Vagina (tissue), 2 donors: ENCODE results near the gene HMGXB3.

ENCODE experiments used
- POLR2A ChIP-seq, 2 donors: fragments of 450-650 bp; IDR thresholded peaks; one replicate each; pipeline ENCODE4 v1.6.1; 2017; ENCODE audit warnings: antibody characterized with exemption in 2 of 2, mild to moderate bottlenecking in 2 of 2, moderate library complexity in 2 of 2
- POLR2AphosphoS5 ChIP-seq, 2 donors: sonication (generic); formaldehyde crosslinking; IDR thresholded peaks; one replicate each; pipeline ENCODE4 v1.9.0; 2017; ENCODE audit warnings: antibody characterized with exemption in 2 of 2, mild to moderate bottlenecking in 2 of 2, low read depth in 1 of 2; ENCODE audit not compliant: insufficient read depth in 1 of 2
- TF ChIP-seq, protein P1 (sequence below), 3 experiments: fragments of 450-650 bp in 2 of 3; fragments of 200-600 bp in 1 of 3; sonication (generic) in 1 of 3; IDR thresholded peaks; one replicate each; pipeline ENCODE4 v1.5.1; 2017 to 2019; ENCODE audit warnings: antibody characterized with exemption in 3 of 3, mild to moderate bottlenecking in 2 of 3, moderate library complexity in 2 of 3

DNA sequence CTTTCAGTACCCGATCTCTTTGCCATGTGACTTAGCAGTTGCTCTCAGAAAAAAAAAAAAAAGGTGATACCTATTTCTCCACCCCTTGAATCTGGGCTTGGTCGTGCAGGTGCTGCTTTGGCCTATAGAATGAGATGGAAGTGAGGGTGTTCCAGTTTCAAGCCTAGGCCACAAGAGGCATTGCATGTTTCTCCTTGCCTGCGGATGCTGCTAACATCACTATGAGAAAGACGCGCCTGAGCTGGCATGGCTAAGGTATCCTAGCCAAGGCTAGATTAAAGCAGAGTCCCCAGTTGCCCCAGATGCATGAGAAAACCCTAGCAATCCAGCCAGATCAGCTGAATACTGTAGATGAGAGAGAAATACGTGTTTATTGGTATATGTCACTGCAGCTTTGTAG, 100.5 kb downstream of the HMGXB3 start:
- TF ChIP-seq, protein P1, sequence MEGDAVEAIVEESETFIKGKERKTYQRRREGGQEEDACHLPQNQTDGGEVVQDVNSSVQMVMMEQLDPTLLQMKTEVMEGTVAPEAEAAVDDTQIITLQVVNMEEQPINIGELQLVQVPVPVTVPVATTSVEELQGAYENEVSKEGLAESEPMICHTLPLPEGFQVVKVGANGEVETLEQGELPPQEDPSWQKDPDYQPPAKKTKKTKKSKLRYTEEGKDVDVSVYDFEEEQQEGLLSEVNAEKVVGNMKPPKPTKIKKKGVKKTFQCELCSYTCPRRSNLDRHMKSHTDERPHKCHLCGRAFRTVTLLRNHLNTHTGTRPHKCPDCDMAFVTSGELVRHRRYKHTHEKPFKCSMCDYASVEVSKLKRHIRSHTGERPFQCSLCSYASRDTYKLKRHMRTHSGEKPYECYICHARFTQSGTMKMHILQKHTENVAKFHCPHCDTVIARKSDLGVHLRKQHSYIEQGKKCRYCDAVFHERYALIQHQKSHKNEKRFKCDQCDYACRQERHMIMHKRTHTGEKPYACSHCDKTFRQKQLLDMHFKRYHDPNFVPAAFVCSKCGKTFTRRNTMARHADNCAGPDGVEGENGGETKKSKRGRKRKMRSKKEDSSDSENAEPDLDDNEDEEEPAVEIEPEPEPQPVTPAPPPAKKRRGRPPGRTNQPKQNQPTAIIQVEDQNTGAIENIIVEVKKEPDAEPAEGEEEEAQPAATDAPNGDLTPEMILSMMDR (IDR thresholded peaks at IDR 0.05) = no peak
- TF ChIP-seq POLR2AphosphoS5 (IDR thresholded peaks at IDR 0.05; ENCODE audit: insufficient read depth in 1 of 2, low read depth in 1 of 2) (no peak), POLR2A (IDR thresholded peaks at IDR 0.05) (no peak)
